Lung (tissue), 12 donors: ENCODE results near the gene ZNF234. TPM values are rescaled to one million over a fixed set of nuclear protein-coding genes. Genes with fewer than 3 reads are reported as not detected.

Source experiments
- ATAC-seq: fragments of 200-7000 bp; cut with Tn5 transposase; one replicate; pipeline ENCODE4 v1.9.1; 2020; ENCODE audit warnings: moderate number of reproducible peaks; ENCODE audit not compliant: insufficient read depth, low FRiP score
- DNase-seq, 3 donors: peaks; one replicate each; pipeline ENCODE4 v3.0.0-alpha.2; 2013 to 2017
- H3K27ac ChIP-seq, 2 donors: one replicate each; pipeline ENCODE4 v1.5.1; 2013; ENCODE audit warnings: mild to moderate bottlenecking in 2 of 2, moderate library complexity in 2 of 2, control low read depth in 1 of 2, inconsistent platforms in 1 of 2, low read depth in 1 of 2, low read length in 1 of 2
- H3K27me3 ChIP-seq, 3 donors: one replicate each; pipeline ENCODE4 v1.5.1; 2013; ENCODE audit warnings: low read length in 2 of 3; ENCODE audit not compliant: control insufficient read depth in 3 of 3, insufficient read depth in 3 of 3
- H3K36me3 ChIP-seq, 4 donors: one replicate each; pipeline ENCODE4 v1.5.1; 2013; ENCODE audit warnings: low read length in 4 of 4, mild to moderate bottlenecking in 1 of 4, moderate library complexity in 1 of 4; ENCODE audit not compliant: control insufficient read depth in 4 of 4, insufficient read depth in 4 of 4
- H3K4me1 ChIP-seq, 5 donors: one replicate each; pipeline ENCODE4 v1.5.1; 2013; ENCODE audit warnings: low read length in 5 of 5, mild to moderate bottlenecking in 2 of 5, moderate library complexity in 1 of 5; ENCODE audit not compliant: control insufficient read depth in 5 of 5, insufficient read depth in 5 of 5
- H3K4me3 ChIP-seq: one replicate; pipeline ENCODE4 v1.5.1; 2013; ENCODE audit warnings: mild to moderate bottlenecking, control low read depth, moderate library complexity
- H3K9ac ChIP-seq, 2 donors: one replicate each; pipeline ENCODE4 v1.5.1; 2013; ENCODE audit warnings: low read length in 2 of 2, control low read depth in 1 of 2; ENCODE audit not compliant: insufficient read depth in 1 of 2
- H3K9me3 ChIP-seq, 4 donors: one replicate each; pipeline ENCODE4 v1.5.1; 2013; ENCODE audit warnings: low read length in 3 of 4, mild to moderate bottlenecking in 1 of 4, moderate library complexity in 1 of 4; ENCODE audit not compliant: control insufficient read depth in 4 of 4, insufficient read depth in 3 of 4
- CTCF ChIP-seq: IDR thresholded peaks from 2 replicates; pipeline ENCODE4 v1.5.1; 2012; ENCODE audit warnings: mild to moderate bottlenecking; ENCODE audit errors: control extremely low read depth, extremely low read depth
- WGBS, 2 donors: extraction: QIAGEN DNeasy Blood & Tissue Kit; methylation state at CpG; one replicate each; pipeline ENCODE4 v1.1.7; 2013; 5-methylcytosine and 5-hydroxymethylcytosine counted together
- polyA plus RNA-seq, 2 donors: library from polyadenylated mRNA; stranded (reverse); fragments of 200-250 nt; gene quantifications; one replicate each; pipeline ENCODE4 v1.2.1, GENCODE V29; 2013
- total RNA-seq, 2 donors: library from RNA; depleted of rRNA in 1 of 2; stranded (reverse); fragments of >200 nt in 1 of 2; gene quantifications; one replicate each; pipeline ENCODE4 v1.2.1, GENCODE V29; 2014 to 2021
- donor health status: control.
- donor health status: control.
- donor health status: Bipolar disorder and iron deficiency.
- donor health status: healthy.
- donor health status: DM: yes; HTN: yes; CAD: no.

The ZNF234 gene
- total and polyA plus RNA-seq, 4 donors: 2.6 to 16.2 (median 6.5) TPM

DNA sequence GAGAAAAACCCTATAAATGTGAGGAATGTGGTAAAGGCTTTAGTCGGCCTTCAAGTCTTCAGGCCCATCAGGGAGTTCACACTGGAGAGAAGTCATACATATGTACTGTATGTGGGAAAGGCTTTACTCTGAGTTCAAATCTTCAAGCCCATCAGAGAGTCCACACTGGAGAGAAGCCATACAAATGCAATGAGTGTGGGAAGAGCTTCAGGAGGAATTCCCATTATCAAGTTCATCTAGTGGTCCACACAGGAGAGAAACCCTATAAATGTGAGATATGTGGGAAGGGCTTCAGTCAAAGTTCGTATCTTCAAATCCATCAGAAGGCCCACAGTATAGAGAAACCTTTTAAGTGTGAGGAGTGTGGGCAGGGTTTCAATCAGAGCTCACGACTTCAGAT lies 35.2 kb downstream of the ZNF234 start:
- Histone ChIP-seq H3K4me1 (no peaks in the 10 kb centered on the region), H3K36me3 (peaks cover 27 to 57% (median 57%) of the 10 kb centered on the region in 4 donors), H3K9me3 (peaks cover 13 to 69% (median 39%) of the 10 kb centered on the region in 4 donors), H3K27me3 (no peaks in the 10 kb centered on the region), H3K4me3 (no peak overlapping the region), H3K9ac (no peak overlapping the region), H3K27ac (no peak overlapping the region)
- ATAC-seq: no peak
- TF ChIP-seq CTCF: no peak
- no peak for DNase-seq
- 98% methylated on average over 3 of the region's 3 CpGs for WGBS, 2 donors

GRCh38 chr19:44180968-44181367 lies 39.6 kb downstream of the ZNF234 start:
- H3K9me3 ChIP-seq: peaks cover 7 to 47% (median 19%) of the 10 kb centered on the region in 4 donors
- ATAC-seq: no peak

GRCh38 chr19:44182145-44182544 lies 40.8 kb downstream of the ZNF234 start:
- no peak for ATAC-seq
- peaks cover 0 to 5% (median 3%) of the 10 kb centered on the region in 4 donors for H3K36me3 ChIP-seq
- peaks cover 3 to 38% (median 11%) of the 10 kb centered on the region in 4 donors for H3K9me3 ChIP-seq
- 83 to 88% methylated on average over 10 of the region's 10 CpGs for WGBS, 2 donors
- no peaks in the 10 kb centered on the region for H3K4me1 ChIP-seq
- no peak for DNase-seq
- no peak overlapping the region for H3K4me3 ChIP-seq
- TF ChIP-seq CTCF: no peak
- no peaks in the 10 kb centered on the region for H3K27me3 ChIP-seq
- no peak overlapping the region for H3K27ac ChIP-seq
- no peak overlapping the region for H3K9ac ChIP-seq

More at GRCh38 chr19:44180968-44181367, 39.6 kb downstream of the ZNF234 start:
- no peak overlapping the region for H3K27ac ChIP-seq
- no peaks in the 10 kb centered on the region for H3K4me1 ChIP-seq
- H3K4me3 ChIP-seq: no peak overlapping the region
- H3K9ac ChIP-seq: no peak overlapping the region
- DNase-seq: no peak
- TF ChIP-seq CTCF: no peak
- H3K27me3 ChIP-seq: no peaks in the 10 kb centered on the region
- peaks cover 4 to 15% (median 14%) of the 10 kb centered on the region in 4 donors for H3K36me3 ChIP-seq

- no peaks in the 10 kb centered on the region for H3K4me1 ChIP-seq
- H3K9ac ChIP-seq: no peak overlapping the region
- no peak overlapping the region for H3K4me3 ChIP-seq
- peaks cover 0 to 10% (median 2%) of the 10 kb centered on the region in 4 donors for H3K9me3 ChIP-seq
- no peak for ATAC-seq
- WGBS, 2 donors: 98 to 100% methylated on average over 6 of the region's 6 CpGs
- no peaks in the 10 kb centered on the region for H3K27me3 ChIP-seq
- TF ChIP-seq CTCF: no peak
- no peaks in the 10 kb centered on the region for H3K36me3 ChIP-seq
- no peak overlapping the region for H3K27ac ChIP-seq
- DNase-seq: no peak
Observed at GRCh38 chr19:44190020-44190419, 48.7 kb downstream of the ZNF234 start.
